Endodermal cell (in vitro differentiated cells): ENCODE measurements around the gene PLSCR3. TPM values are rescaled to one million over a fixed set of nuclear protein-coding genes. Genes with fewer than 3 reads are reported as not detected.

ENCODE experiments used
- DNase-seq: peaks from one replicate; pipeline ENCODE4 v3.0.0-alpha.2; 2017
- H3K27ac ChIP-seq: 2 replicates; pipeline ENCODE4 v1.5.1; 2013; ENCODE audit warnings: mild to moderate bottlenecking, low read depth, low read length, moderate library complexity
- H3K27me3 ChIP-seq: 2 replicates; pipeline ENCODE4 v1.6.1; 2013; ENCODE audit warnings: mild to moderate bottlenecking, low read length, moderate library complexity; ENCODE audit not compliant: insufficient read depth, control insufficient read depth, poor library complexity, severe bottlenecking
- H3K36me3 ChIP-seq: 2 replicates; pipeline ENCODE4 v1.7.0; 2013; ENCODE audit warnings: mild to moderate bottlenecking, low read length, moderate library complexity; ENCODE audit not compliant: control insufficient read depth, insufficient read depth
- H3K4me1 ChIP-seq: one replicate; pipeline ENCODE4 v1.7.0; 2013; ENCODE audit warnings: low read length; ENCODE audit not compliant: control insufficient read depth, insufficient read depth
- H3K4me3 ChIP-seq: 2 replicates; pipeline ENCODE4 v1.5.1; 2013; ENCODE audit warnings: mild to moderate bottlenecking, low read length, moderate library complexity
- H3K9ac ChIP-seq: 2 replicates; pipeline ENCODE4 v1.6.1; 2013; ENCODE audit warnings: mild to moderate bottlenecking, low read length, moderate library complexity; ENCODE audit not compliant: poor library complexity, severe bottlenecking; ENCODE audit errors: extremely low read depth
- H3K9me3 ChIP-seq: 2 replicates; pipeline ENCODE4 v1.6.1; 2013; ENCODE audit warnings: mild to moderate bottlenecking, low read length, moderate library complexity; ENCODE audit not compliant: control insufficient read depth
- H3K27ac Mint-ChIP-seq: 2 replicates; pipeline ENCODE4 v1.8.0; 2020; ENCODE audit warnings: mixed read lengths
- H3K27me3 Mint-ChIP-seq: 2 replicates; pipeline ENCODE4 v1.8.0; 2021; ENCODE audit warnings: mild to moderate bottlenecking, mixed read lengths; ENCODE audit not compliant: insufficient read depth
- H3K36me3 Mint-ChIP-seq: 2 replicates; pipeline ENCODE4 v1.8.0; 2020; ENCODE audit warnings: low read depth, mixed read lengths
- H3K4me1 Mint-ChIP-seq: 2 replicates; pipeline ENCODE4 v1.8.0; 2020; ENCODE audit warnings: mixed read lengths
- H3K4me3 Mint-ChIP-seq: 2 replicates; pipeline ENCODE4 v1.8.0; 2020; ENCODE audit warnings: mild to moderate bottlenecking, moderate library complexity, mixed read lengths
- H3K9me3 Mint-ChIP-seq: 2 replicates; pipeline ENCODE4 v1.8.0; 2020; ENCODE audit warnings: mild to moderate bottlenecking, mixed read lengths
- WGBS, 2 experiments: methylation state at CpG; one replicate each; pipeline versions ENCODE4 v1.1.5 to v1.1.7; 2013; ENCODE audit warnings: missing lambda C conversion rate in 2 of 2, mixed read lengths in 1 of 2; ENCODE audit not compliant: insufficient coverage in 1 of 2, insufficient read length in 1 of 2; 5-methylcytosine and 5-hydroxymethylcytosine counted together
- total RNA-seq, 2 donors: library from RNA; stranded (reverse); fragmentation: NEBNext Ultra II Directional in 1 of 2; extraction: Animal tissue kit (Norgen Biotek cat#: 25700) in 1 of 2; gene quantifications; 2 replicates in 1 of 2; 3 replicates in 1 of 2; pipeline ENCODE4 v1.2.1, GENCODE V29; 2021
- TF ChIP-seq, protein P1 (sequence below): fragments of 200-600 bp; sonication (generic); conservative IDR thresholded peaks from 2 replicates; pipeline ENCODE4 v1.5.0; 2021; ENCODE audit warnings: antibody characterized with exemption, mild to moderate bottlenecking

PLSCR3 gene
- total RNA-seq, 2 donors from 2014 or later, result 21.0 to 26.2 TPM

DNA sequence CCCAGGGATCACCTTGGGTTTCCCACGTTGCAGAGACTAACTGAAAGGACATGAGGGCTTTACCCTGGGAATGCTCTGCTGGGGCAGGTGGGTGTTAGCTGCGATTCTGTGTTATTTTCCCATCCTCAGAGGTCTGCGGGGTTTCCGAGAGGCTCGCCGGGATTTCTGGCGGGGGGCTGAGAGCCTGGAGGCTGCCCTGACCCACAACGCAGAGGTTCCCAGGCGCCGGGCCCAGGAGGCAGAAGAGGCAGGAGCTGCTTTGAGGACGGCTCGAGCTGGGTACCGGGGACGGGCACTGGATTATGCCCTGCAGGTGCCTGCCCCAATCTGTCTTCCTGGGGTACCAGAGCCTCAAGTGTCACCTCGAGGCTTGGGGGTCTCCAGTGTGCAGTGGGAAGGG, 51.1 kb downstream of the PLSCR3 start:
- Mint-ChIP-seq H3K4me3 (no peak overlapping the region), H3K27me3 (no peaks in the 10 kb centered on the region), H3K27ac (no peak overlapping the region), H3K4me1 (no peaks in the 10 kb centered on the region), H3K9me3 (no peaks in the 10 kb centered on the region), H3K36me3 (no peaks in the 10 kb centered on the region)
- TF ChIP-seq, protein P1, sequence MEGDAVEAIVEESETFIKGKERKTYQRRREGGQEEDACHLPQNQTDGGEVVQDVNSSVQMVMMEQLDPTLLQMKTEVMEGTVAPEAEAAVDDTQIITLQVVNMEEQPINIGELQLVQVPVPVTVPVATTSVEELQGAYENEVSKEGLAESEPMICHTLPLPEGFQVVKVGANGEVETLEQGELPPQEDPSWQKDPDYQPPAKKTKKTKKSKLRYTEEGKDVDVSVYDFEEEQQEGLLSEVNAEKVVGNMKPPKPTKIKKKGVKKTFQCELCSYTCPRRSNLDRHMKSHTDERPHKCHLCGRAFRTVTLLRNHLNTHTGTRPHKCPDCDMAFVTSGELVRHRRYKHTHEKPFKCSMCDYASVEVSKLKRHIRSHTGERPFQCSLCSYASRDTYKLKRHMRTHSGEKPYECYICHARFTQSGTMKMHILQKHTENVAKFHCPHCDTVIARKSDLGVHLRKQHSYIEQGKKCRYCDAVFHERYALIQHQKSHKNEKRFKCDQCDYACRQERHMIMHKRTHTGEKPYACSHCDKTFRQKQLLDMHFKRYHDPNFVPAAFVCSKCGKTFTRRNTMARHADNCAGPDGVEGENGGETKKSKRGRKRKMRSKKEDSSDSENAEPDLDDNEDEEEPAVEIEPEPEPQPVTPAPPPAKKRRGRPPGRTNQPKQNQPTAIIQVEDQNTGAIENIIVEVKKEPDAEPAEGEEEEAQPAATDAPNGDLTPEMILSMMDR, result no peak
- Histone ChIP-seq H3K9me3 (no peaks in the 10 kb centered on the region), H3K9ac (no peak overlapping the region), H3K4me3 (no peak overlapping the region), H3K27me3 (no peaks in the 10 kb centered on the region), H3K27ac (no peak overlapping the region), H3K4me1 (no peaks in the 10 kb centered on the region), H3K36me3 (no peaks in the 10 kb centered on the region)
- 90 to 95% methylated on average over 9 to 15 of the region's 15 CpGs for WGBS, 2 experiments
- DNase-seq, result no peak

DNA sequence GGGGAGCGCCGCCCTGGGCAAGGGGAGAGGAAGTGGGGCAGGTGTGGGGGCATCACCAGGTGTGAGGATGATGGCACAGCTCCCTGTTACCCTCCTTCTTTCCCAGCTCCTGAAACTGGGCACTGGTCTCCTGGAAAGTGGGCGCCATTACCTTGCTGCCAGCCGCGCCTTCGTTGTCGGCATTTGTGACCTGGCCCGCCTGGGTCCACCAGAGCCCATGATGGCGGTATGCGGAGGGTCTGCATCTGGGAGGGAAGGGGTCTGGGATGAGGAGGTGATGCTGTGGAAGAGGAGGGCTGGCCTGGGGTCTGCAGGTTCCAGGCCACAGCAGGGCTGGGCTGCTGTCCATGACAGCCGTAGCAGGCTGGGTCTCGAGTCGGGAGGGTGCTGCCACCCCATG, 52.5 kb downstream of the PLSCR3 start:
- no peak for DNase-seq
- Histone ChIP-seq H3K4me1 (no peaks in the 10 kb centered on the region), H3K9ac (no peak overlapping the region), H3K27ac (no peak overlapping the region), H3K27me3 (no peaks in the 10 kb centered on the region), H3K4me3 (no peak overlapping the region), H3K9me3 (no peaks in the 10 kb centered on the region), H3K36me3 (no peaks in the 10 kb centered on the region)
- Mint-ChIP-seq H3K4me3 (no peak overlapping the region), H3K27me3 (no peaks in the 10 kb centered on the region), H3K9me3 (no peaks in the 10 kb centered on the region), H3K27ac (no peak overlapping the region), H3K4me1 (peaks cover 5% of the 10 kb centered on the region), H3K36me3 (no peaks in the 10 kb centered on the region)
- TF ChIP-seq, protein P1, result no peak
- 94 to 96% methylated on average over 5 to 13 of the region's 13 CpGs for WGBS, 2 experiments

DNA sequence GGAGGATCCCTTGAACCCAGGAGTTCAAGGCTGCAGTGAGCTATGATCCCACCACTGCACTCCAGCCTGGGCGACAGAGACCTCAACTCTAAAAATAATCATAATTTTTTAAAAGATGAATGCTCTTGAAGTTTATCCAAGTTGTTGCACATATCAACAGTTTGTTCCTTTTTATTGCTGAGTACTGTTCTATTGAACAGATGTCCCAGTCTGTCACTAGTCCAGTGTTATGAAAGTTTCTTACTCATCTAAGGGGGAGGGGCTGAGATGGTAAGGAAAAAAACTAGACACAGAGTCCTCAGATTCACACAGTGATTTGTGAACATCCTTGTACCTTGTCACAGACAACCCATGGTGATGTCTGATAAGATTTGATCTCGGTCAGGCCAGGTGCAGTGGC, 54.1 kb downstream of the PLSCR3 start:
- no peaks in the 10 kb centered on the region for H3K36me3 Mint-ChIP-seq
- Histone ChIP-seq H3K9me3 (no peaks in the 10 kb centered on the region), H3K27ac (no peak overlapping the region), H3K9ac (no peak overlapping the region), H3K27me3 (no peaks in the 10 kb centered on the region), H3K4me1 (no peaks in the 10 kb centered on the region), H3K4me3 (no peak overlapping the region), H3K36me3 (no peaks in the 10 kb centered on the region)
- DNase-seq, result no peak
- TF ChIP-seq, protein P1, result no peak
- no peak overlapping the region for H3K4me3 Mint-ChIP-seq
- H3K9me3 Mint-ChIP-seq, result no peaks in the 10 kb centered on the region
- H3K4me1 Mint-ChIP-seq, result peaks cover 10% of the 10 kb centered on the region
- H3K27ac Mint-ChIP-seq, result no peak overlapping the region
- 60 to 88% methylated on average over 1 of the region's 2 CpGs for WGBS, 2 experiments
- H3K27me3 Mint-ChIP-seq, result no peaks in the 10 kb centered on the region

Other genes starting within 250 kb of the PLSCR3 start
- 10 to 100 TPM in 1 of 2 donors, 1 to 10 TPM in 1; 6.8 to 14.2 TPM for gene ASGR1, start 215.2 kb downstream of the PLSCR3 start, total RNA-seq
- gene DLG4, start 174.7 kb downstream of the PLSCR3 start, total RNA-seq, result 10 to 100 TPM; 35.1 to 68.5 TPM
- 100 to 1,000 TPM; 337 to 459 TPM for gene ACADVL, start 174.6 kb downstream of the PLSCR3 start, total RNA-seq
- 100 to 1,000 TPM in 1 of 2 donors, 10 to 100 TPM in 1; 98.2 to 116 TPM for gene DVL2, start 160.0 kb downstream of the PLSCR3 start, total RNA-seq
- 10 to 100 TPM; 67.3 to 71.6 TPM for gene PHF23, start 155.1 kb downstream of the PLSCR3 start, total RNA-seq
- 100 to 1,000 TPM; 264 to 317 TPM for gene GABARAP, start 152.1 kb downstream of the PLSCR3 start, total RNA-seq
- 100 to 1,000 TPM; 123 to 125 TPM for gene CTDNEP1, start 142.8 kb downstream of the PLSCR3 start, total RNA-seq
- 10 to 100 TPM; 45.3 to 68.0 TPM for gene ELP5, start 142.3 kb downstream of the PLSCR3 start, total RNA-seq
- 100 to 1,000 TPM; 142 to 149 TPM for gene CLDN7, start 132.0 kb downstream of the PLSCR3 start, total RNA-seq
- gene SLC2A4, start 112.8 kb downstream of the PLSCR3 start, total RNA-seq, result 1 to 10 TPM; 2.2 to 5.4 TPM
- 10 to 100 TPM in 1 of 2 donors, 1 to 10 TPM in 1; 6.6 to 15.9 TPM for gene YBX2, start 99.9 kb downstream of the PLSCR3 start, total RNA-seq
- gene EIF5A, start 86.9 kb downstream of the PLSCR3 start, total RNA-seq, result 100 to 1,000 TPM; 488 to 556 TPM
- gene GPS2, start 79.2 kb downstream of the PLSCR3 start, total RNA-seq, result 10 to 100 TPM; 43.6 to 47.2 TPM
- gene NEURL4, start 65.2 kb downstream of the PLSCR3 start, total RNA-seq, result 10 to 100 TPM; 51.3 to 52.7 TPM
- 1 to 10 TPM; 4.5 to 8.4 TPM for gene ACAP1, start 58.0 kb downstream of the PLSCR3 start, total RNA-seq
- gene KCTD11, start 42.4 kb downstream of the PLSCR3 start, total RNA-seq, result 1 to 10 TPM; 7.1 to 8.4 TPM
- gene TMEM95, start 39.4 kb downstream of the PLSCR3 start, total RNA-seq, result not detected
- gene TNK1, start 13.4 kb downstream of the PLSCR3 start, total RNA-seq, result 10 to 100 TPM; 11.0 to 11.7 TPM
- 100 to 1,000 TPM; 133 to 175 TPM for gene TMEM256, start 9.6 kb upstream of the PLSCR3 start, total RNA-seq
- gene NLGN2, start 13.3 kb upstream of the PLSCR3 start, total RNA-seq, result 100 to 1,000 TPM in 1 of 2 donors, 10 to 100 TPM in 1; 78.5 to 121 TPM
- under 1 TPM; 0.46 to 0.49 TPM for gene SPEM1, start 25.8 kb upstream of the PLSCR3 start, total RNA-seq
- gene SPEM2, start 31.1 kb upstream of the PLSCR3 start, total RNA-seq, result not detected
- gene SPEM3, start 34.3 kb upstream of the PLSCR3 start, total RNA-seq, result not detected
- gene TMEM102, start 40.9 kb upstream of the PLSCR3 start, total RNA-seq, result 1 to 10 TPM; 6.5 to 8.6 TPM
- gene FGF11, start 45.0 kb upstream of the PLSCR3 start, total RNA-seq, result 1 to 10 TPM; 4.0 to 8.8 TPM
- gene CHRNB1, start 50.5 kb upstream of the PLSCR3 start, total RNA-seq, result 10 to 100 TPM in 1 of 2 donors, 1 to 10 TPM in 1; 8.7 to 11.6 TPM
- gene ZBTB4, start 85.1 kb upstream of the PLSCR3 start, total RNA-seq, result 10 to 100 TPM; 18.8 to 25.5 TPM
- under 1 TPM in 1 of 2 donors, not detected in 1; 0.33 TPM for gene SLC35G6, start 86.9 kb upstream of the PLSCR3 start, total RNA-seq
- 100 to 1,000 TPM; 129 to 189 TPM for gene POLR2A, start 89.8 kb upstream of the PLSCR3 start, total RNA-seq
- gene TNFSF12, start 154.5 kb upstream of the PLSCR3 start, total RNA-seq, result 1 to 10 TPM; 8.3 to 8.4 TPM
- gene TNFSF13, start 164.2 kb upstream of the PLSCR3 start, total RNA-seq, result 1 to 10 TPM; 1.7 to 3.0 TPM
- 10 to 100 TPM; 71.5 to 82.3 TPM for gene SENP3, start 167.4 kb upstream of the PLSCR3 start, total RNA-seq
- under 1 TPM in 1 of 2 donors, not detected in 1; 0.44 TPM for gene CD68, start 185.1 kb upstream of the PLSCR3 start, total RNA-seq
- 10 to 100 TPM; 47.4 to 56.6 TPM for gene MPDU1, start 189.3 kb upstream of the PLSCR3 start, total RNA-seq
- 1 to 10 TPM; 6.4 to 7.3 TPM for gene SOX15, start 195.6 kb upstream of the PLSCR3 start, total RNA-seq
- 10 to 100 TPM; 52.1 to 53.9 TPM for gene FXR2, start 220.4 kb upstream of the PLSCR3 start, total RNA-seq
- gene SAT2, start 233.3 kb upstream of the PLSCR3 start, total RNA-seq, result 100 to 1,000 TPM in 1 of 2 donors, 10 to 100 TPM in 1; 82.7 to 103 TPM
- gene SHBG, start 235.6 kb upstream of the PLSCR3 start, total RNA-seq, result 1 to 10 TPM in 1 of 2 donors, under 1 TPM in 1; 0.77 to 1.9 TPM